Uterus (tissue), 2 donors: ENCODE results near the gene NEMP2.

Experiments used
- CTCF ChIP-seq, 4 experiments: fragments of 200-600 bp in 2 of 4; fragments of 450-650 bp in 2 of 4; sonication (generic) in 2 of 4; IDR thresholded peaks; one replicate each; pipeline ENCODE4 v1.5.1; 2016 to 2019; ENCODE audit warnings: antibody characterized with exemption in 4 of 4, mild to moderate bottlenecking in 2 of 4, moderate library complexity in 1 of 4
- POLR2A ChIP-seq, 2 donors: fragments of 450-650 bp; IDR thresholded peaks; one replicate each; pipeline ENCODE4 v1.6.1; 2016; ENCODE audit warnings: antibody characterized with exemption in 2 of 2, mild to moderate bottlenecking in 1 of 2, moderate library complexity in 1 of 2

DNA sequence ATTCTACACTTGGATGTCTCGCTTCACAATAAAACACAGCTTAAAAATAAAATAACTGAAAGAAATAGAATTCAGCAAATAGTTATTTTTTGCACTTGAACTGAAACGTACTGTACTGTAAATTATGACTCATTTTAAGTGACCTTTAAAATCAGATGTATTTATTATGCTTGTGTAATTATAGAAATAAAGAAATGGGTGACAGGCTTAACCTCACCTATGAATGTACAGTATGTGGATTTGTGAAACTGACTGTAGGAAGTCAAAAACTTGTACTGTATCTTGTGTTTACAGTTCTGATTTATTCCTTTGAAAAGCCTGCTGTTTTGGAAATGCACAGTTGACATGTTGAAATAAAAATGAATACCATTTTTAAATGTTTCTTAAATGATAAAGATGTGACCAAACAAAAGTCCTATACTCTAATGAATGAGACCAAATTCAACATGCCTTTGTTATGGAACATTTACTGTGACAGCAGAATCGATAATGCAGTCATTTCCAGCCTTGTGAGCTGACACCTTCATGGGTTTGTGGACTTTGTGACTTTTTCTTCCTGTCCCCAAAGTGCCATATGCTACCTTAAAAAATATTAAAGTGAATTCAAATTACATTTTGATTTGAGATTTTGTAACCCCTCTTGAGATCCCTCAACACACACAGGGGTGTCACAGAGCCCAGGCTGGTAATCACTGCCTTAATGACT, 32.7 kb downstream of the NEMP2 start:
- TF ChIP-seq CTCF (IDR thresholded peaks at IDR 0.05) (no peak), POLR2A (IDR thresholded peaks at IDR 0.05) (no peak)
